Measurements from ENCODE around the gene EGF.

GRCh38 chr4:109877400-109877799 is 35.3 kb upstream of the EGF start:
- TF ChIP-seq, protein P1, sequence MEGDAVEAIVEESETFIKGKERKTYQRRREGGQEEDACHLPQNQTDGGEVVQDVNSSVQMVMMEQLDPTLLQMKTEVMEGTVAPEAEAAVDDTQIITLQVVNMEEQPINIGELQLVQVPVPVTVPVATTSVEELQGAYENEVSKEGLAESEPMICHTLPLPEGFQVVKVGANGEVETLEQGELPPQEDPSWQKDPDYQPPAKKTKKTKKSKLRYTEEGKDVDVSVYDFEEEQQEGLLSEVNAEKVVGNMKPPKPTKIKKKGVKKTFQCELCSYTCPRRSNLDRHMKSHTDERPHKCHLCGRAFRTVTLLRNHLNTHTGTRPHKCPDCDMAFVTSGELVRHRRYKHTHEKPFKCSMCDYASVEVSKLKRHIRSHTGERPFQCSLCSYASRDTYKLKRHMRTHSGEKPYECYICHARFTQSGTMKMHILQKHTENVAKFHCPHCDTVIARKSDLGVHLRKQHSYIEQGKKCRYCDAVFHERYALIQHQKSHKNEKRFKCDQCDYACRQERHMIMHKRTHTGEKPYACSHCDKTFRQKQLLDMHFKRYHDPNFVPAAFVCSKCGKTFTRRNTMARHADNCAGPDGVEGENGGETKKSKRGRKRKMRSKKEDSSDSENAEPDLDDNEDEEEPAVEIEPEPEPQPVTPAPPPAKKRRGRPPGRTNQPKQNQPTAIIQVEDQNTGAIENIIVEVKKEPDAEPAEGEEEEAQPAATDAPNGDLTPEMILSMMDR (conservative IDR thresholded peaks at IDR 0.05), result no peak
- TF ChIP-seq ZFX (IDR thresholded peaks at IDR 0.05), result no peak

Measured in C4-2B (cell line).